ENCODE data around the gene LRRK2. TPM values are rescaled to one million over a fixed set of nuclear protein-coding genes. Genes with fewer than 3 reads are reported as not detected.

LRRK2 gene
- polyA plus RNA-seq, 1 donor (not counting 4 experiments of a cell fraction or from before 2014, with no cell fraction given): 0.25 TPM

DNA sequence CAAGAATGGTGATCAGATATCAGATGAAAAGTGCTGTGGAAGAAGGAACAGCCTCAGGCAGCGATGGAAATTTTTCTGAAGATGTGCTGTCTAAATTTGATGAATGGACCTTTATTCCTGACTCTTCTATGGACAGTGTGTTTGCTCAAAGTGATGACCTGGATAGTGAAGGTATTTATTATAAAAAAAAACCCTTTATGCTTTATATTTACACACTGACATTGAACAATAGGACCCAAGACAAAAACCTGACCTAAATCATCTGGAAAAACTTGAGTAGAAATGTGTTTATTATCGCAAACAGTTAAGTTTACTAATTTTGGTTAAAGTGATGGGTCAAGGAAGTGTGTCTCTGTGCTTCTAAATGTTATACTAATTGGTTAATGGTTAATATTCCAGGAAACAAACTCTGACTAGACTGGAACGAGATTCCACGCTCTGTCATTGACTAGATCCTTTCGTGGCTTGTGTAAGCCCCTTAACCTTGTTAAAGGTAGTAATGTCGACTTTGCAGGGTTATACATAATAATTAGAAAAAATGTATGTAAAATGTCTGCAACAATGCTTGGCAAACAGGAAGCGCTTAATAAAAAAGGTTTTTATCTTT, 62.7 kb downstream of the LRRK2 start:
- H3K27ac ChIP-seq (ENCODE audit: control insufficient read depth, insufficient read depth, low read length): no peak overlapping the region
- no peak overlapping the region for H3K4me2 ChIP-seq (ENCODE audit: control insufficient read depth, extremely low read depth, insufficient read depth, low read depth, low read length)
- DNase-seq (ENCODE audit: low read depth, low spot score) (no peak), FAIRE-seq (no peak)
- no peaks in the 10 kb centered on the region for H3K9me1 ChIP-seq (ENCODE audit: control insufficient read depth, extremely low read depth, insufficient read depth, low read length)
- H3K4me3 ChIP-seq (ENCODE audit: control insufficient read depth in 2 of 3, extremely low read depth in 1 of 3, insufficient read depth in 2 of 3, low read depth in 1 of 3, low read length in 3 of 3): no peak overlapping the region
- TF ChIP-seq EZH2 (IDR thresholded peaks at IDR 0.05; ENCODE audit: low read length) (no peak), CTCF (optimal IDR thresholded peaks at IDR 0.05 in 1 of 3, IDR thresholded peaks at IDR 0.05 in 1 of 3, conservative IDR thresholded peaks at IDR 0.05 in 1 of 3; ENCODE audit: extremely low read depth in 1 of 3, insufficient read depth in 2 of 3, low read length in 3 of 3) (no peak)
- H3K9ac ChIP-seq (ENCODE audit: control insufficient read depth, extremely low read depth, insufficient read depth, low read length): no peak overlapping the region
- dilution Hi-C loops (cut with MboI; ENCODE audit: extremely low pct_ligation_motif_present, low sequenced_read_pairs): no loop called here
- no peaks in the 10 kb centered on the region for H3K9me3 ChIP-seq (ENCODE audit: control insufficient read depth, low read depth, low read length)
- H3K79me2 ChIP-seq (ENCODE audit: control insufficient read depth, insufficient read depth, low read length): no peaks in the 10 kb centered on the region
- no peaks in the 10 kb centered on the region for H3K36me3 ChIP-seq (ENCODE audit: control insufficient read depth in 2 of 2, extremely low read depth in 1 of 2, insufficient read depth in 2 of 2, low read length in 2 of 2)
- H4K20me1 ChIP-seq (ENCODE audit: control insufficient read depth, extremely low read depth, insufficient read depth, low read length): no peaks in the 10 kb centered on the region
- H3K27me3 ChIP-seq (ENCODE audit: control insufficient read depth, extremely low read depth, insufficient read depth, low read length): no peaks in the 10 kb centered on the region
- no peaks in the 10 kb centered on the region for H3K4me1 ChIP-seq (ENCODE audit: control insufficient read depth, extremely low read depth, insufficient read depth, low read length)
- H2AFZ ChIP-seq (ENCODE audit: control insufficient read depth, low read length): no peak overlapping the region

- Histone ChIP-seq H3K79me2 (ENCODE audit: control insufficient read depth, insufficient read depth, low read length) (no peaks in the 10 kb centered on the region), H3K9me3 (ENCODE audit: control insufficient read depth, low read depth, low read length) (no peaks in the 10 kb centered on the region), H3K4me2 (ENCODE audit: control insufficient read depth, extremely low read depth, insufficient read depth, low read depth, low read length) (no peak overlapping the region), H3K9me1 (ENCODE audit: control insufficient read depth, extremely low read depth, insufficient read depth, low read length) (no peaks in the 10 kb centered on the region), H4K20me1 (ENCODE audit: control insufficient read depth, extremely low read depth, insufficient read depth, low read length) (no peaks in the 10 kb centered on the region), H3K4me1 (ENCODE audit: control insufficient read depth, extremely low read depth, insufficient read depth, low read length) (no peaks in the 10 kb centered on the region), H3K9ac (ENCODE audit: control insufficient read depth, extremely low read depth, insufficient read depth, low read length) (no peak overlapping the region), H3K36me3 (ENCODE audit: control insufficient read depth in 2 of 2, extremely low read depth in 1 of 2, insufficient read depth in 2 of 2, low read length in 2 of 2) (no peaks in the 10 kb centered on the region), H3K4me3 (ENCODE audit: control insufficient read depth in 2 of 3, extremely low read depth in 1 of 3, insufficient read depth in 2 of 3, low read depth in 1 of 3, low read length in 3 of 3) (no peak overlapping the region), H3K27me3 (ENCODE audit: control insufficient read depth, extremely low read depth, insufficient read depth, low read length) (no peaks in the 10 kb centered on the region), H2AFZ (ENCODE audit: control insufficient read depth, low read length) (no peak overlapping the region), H3K27ac (ENCODE audit: control insufficient read depth, insufficient read depth, low read length) (no peak overlapping the region)
- dilution Hi-C loops (cut with MboI; ENCODE audit: extremely low pct_ligation_motif_present, low sequenced_read_pairs): no loop called here
- no peak for TF ChIP-seq CTCF (optimal IDR thresholded peaks at IDR 0.05 in 1 of 3, IDR thresholded peaks at IDR 0.05 in 1 of 3, conservative IDR thresholded peaks at IDR 0.05 in 1 of 3; ENCODE audit: extremely low read depth in 1 of 3, insufficient read depth in 2 of 3, low read length in 3 of 3)
- no peak for TF ChIP-seq EZH2 (IDR thresholded peaks at IDR 0.05; ENCODE audit: low read length)
- no peak for FAIRE-seq
- no peak for DNase-seq (ENCODE audit: low read depth, low spot score)
These were observed 68.1 kb downstream of the LRRK2 start for GRCh38 chr12:40292788-40293429.

Measured in keratinocyte (primary cell).